ENCODE data around the gene SLC8A2. TPM values are rescaled to one million over a fixed set of nuclear protein-coding genes. Genes with fewer than 3 reads are reported as not detected.

Gene SLC8A2
- total and polyA plus RNA-seq, 2 of the 8 experiments (the other 6 are each of a cell fraction or from before 2014, with no cell fraction given): 7.3 to 12.4 TPM

DNA sequence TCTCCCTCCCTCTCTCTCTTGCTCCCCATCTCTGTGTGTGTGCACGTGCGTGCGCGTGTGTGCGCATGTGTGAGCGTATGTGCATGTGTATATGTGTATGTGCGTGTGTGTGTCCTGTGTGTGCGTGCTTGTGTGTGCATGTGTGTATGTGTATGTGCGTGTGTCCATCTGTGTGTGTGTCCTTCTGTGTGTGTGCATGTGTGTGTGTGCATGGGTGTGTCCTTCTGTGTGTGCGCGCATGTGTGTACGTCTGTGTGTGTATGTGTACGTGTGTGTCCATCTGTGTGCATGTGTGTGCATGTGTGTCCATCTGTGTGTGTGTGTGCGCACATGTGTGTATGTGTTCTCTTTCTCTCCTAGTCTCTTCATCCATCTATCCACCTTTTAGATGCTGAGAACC, 12.2 kb downstream of the SLC8A2 start:
- FAIRE-seq: no peak
- 84% methylated on average over 14 of the region's 14 CpGs; no CpG with 5 or more reads in 1 of the 2 experiments for WGBS, 2 experiments (ENCODE audit: extremely low coverage in 1 of 2, insufficient coverage in 1 of 2, insufficient read length in 1 of 2, insufficient replicate concordance in 2 of 2, low coverage in 1 of 2, low lambda C conversion rate in 2 of 2, missing lambda C conversion rate in 1 of 2)

More for the DNA sequence above, 12.2 kb downstream of the SLC8A2 start:
- POLR2A ChIA-PET (ENCODE audit: partially characterized antibody): interaction anchor here (0.8 kb wide), 1 partner anchor 9 kb away, joined by 3 read pairs; no protein-coding TSS in a partner anchor
- CTCF ChIA-PET (ENCODE audit: partially characterized antibody): interaction anchor here (1.0 kb wide), 1 partner anchor 48 kb away, joined by 3 read pairs; no protein-coding TSS in a partner anchor
- no peak for DNase-seq (ENCODE audit: low read depth in 1 of 2, low spot score in 2 of 2)
- peaks cover 0 to 4% (median 0%) of the 10 kb centered on the region in 4 experiments; a peak in 2 of 7 replicates for H3K4me1 ChIP-seq (replicated peaks in 1 of 4; ENCODE audit: control insufficient read depth in 3 of 4, insufficient read depth in 4 of 4, low read length in 3 of 4)
- no peak overlapping the region for H3K27ac ChIP-seq (ENCODE audit: low read depth, low read length)
- peaks cover 2 to 6% of the 10 kb centered on the region in 2 experiments for H4K20me1 ChIP-seq (replicated peaks in 1 of 2; ENCODE audit: control insufficient read depth in 1 of 2, insufficient read depth in 2 of 2, low read length in 2 of 2)
- no peak overlapping the region for H4K8ac ChIP-seq (ENCODE audit: extremely low read depth, insufficient read depth, low read length)
- peak overlapping the region; percentile 34 for H4K91ac ChIP-seq (replicated peaks; ENCODE audit: insufficient read length, low read length)
- H2BK5ac ChIP-seq (ENCODE audit: low read depth, low read length): peak overlapping the region; percentile 20
- no peak overlapping the region for H3K18ac ChIP-seq (ENCODE audit: extremely low read depth, low read length)
- H2BK15ac ChIP-seq (ENCODE audit: low read length): peak overlapping the region; percentile 21; the same call in 1 of the 2 replicates
- peak overlapping the region; percentile 91 for H2BK12ac ChIP-seq (ENCODE audit: low read depth, low read length)
- no peak overlapping the region for H4K5ac ChIP-seq (ENCODE audit: insufficient read length, low read depth, low read length)
- H2AFZ ChIP-seq (ENCODE audit: low read length): no peak overlapping the region
- H3K23ac ChIP-seq (ENCODE audit: insufficient read length): no peak overlapping the region
- peak overlapping the region in 1 of 4 experiments; percentile 50; a peak in 2 of 7 replicates for H3K9ac ChIP-seq (replicated peaks in 1 of 4; ENCODE audit: extremely low read depth in 1 of 4, low read depth in 3 of 4, low read length in 3 of 4)
- no peak overlapping the region for H3K4ac ChIP-seq (replicated peaks; ENCODE audit: insufficient read length, low read depth, low read length)
- no peak overlapping the region for H3K14ac ChIP-seq (ENCODE audit: insufficient read length)
- peak overlapping the region; percentile 56; the same call in 1 of the 2 replicates for H2BK20ac ChIP-seq (ENCODE audit: low read length)
- peaks cover 0 to 17% (median 5%) of the 10 kb centered on the region in 4 experiments; a peak in 4 of 7 replicates for H3K27me3 ChIP-seq (replicated peaks in 1 of 4; ENCODE audit: control insufficient read depth in 3 of 4, extremely low read depth in 1 of 4, insufficient read depth in 3 of 4, low read length in 3 of 4)
- H3K4me3 ChIP-seq (ENCODE audit: extremely low read depth in 1 of 4, insufficient read depth in 2 of 4, low read depth in 3 of 4, low read length in 4 of 4): no peak overlapping the region
- H3K79me2 ChIP-seq (ENCODE audit: control insufficient read depth in 1 of 2, insufficient read depth in 2 of 2, low read length in 2 of 2): no peaks in the 10 kb centered on the region
- H2AK5ac ChIP-seq (ENCODE audit: low read depth, low read length): peak overlapping the region; percentile 79; the same call in 1 of the 2 replicates
- H3K79me1 ChIP-seq (ENCODE audit: low read depth, low read length): no peaks in the 10 kb centered on the region
- no peak overlapping the region for H3K56ac ChIP-seq (replicated peaks; ENCODE audit: insufficient read length, low read depth, low read length)
- peaks cover 0 to 6% (median 0%) of the 10 kb centered on the region in 4 experiments; a peak in 2 of 8 replicates for H3K36me3 ChIP-seq (ENCODE audit: control insufficient read depth in 2 of 4, insufficient read depth in 4 of 4, low read length in 3 of 4)
- H2BK120ac ChIP-seq (replicated peaks; ENCODE audit: low read depth, low read length): no peak overlapping the region
- TF ChIP-seq RNF2 (IDR thresholded peaks at IDR 0.05; ENCODE audit: borderline replicate concordance, low read depth, low read length, missing control alignments, poor library complexity, severe bottlenecking) (peak; percentile 41), JUND (IDR thresholded peaks at IDR 0.05; ENCODE audit: low read length) (no peak)
- peaks cover 2% of the 10 kb centered on the region; the same call in 1 of the 2 replicates for H3K23me2 ChIP-seq (ENCODE audit: low read depth, low read length)
- no peaks in the 10 kb centered on the region; a peak in 1 of 4 replicates for H3K9me3 ChIP-seq (ENCODE audit: insufficient read depth in 2 of 2, low read depth in 1 of 2, low read length in 1 of 2)
- H3K4me2 ChIP-seq (ENCODE audit: insufficient read depth in 1 of 2, low read depth in 2 of 2, low read length in 2 of 2): peak overlapping the region in 1 of 2 experiments; percentile 22; a peak in 1 of 4 replicates
